Activated CD8-positive, alpha-beta memory T cell treated with anti-CD3 and anti-CD28 coated beads for 48 hours (primary cell): Measurements from ENCODE around the gene PLB1.

Experiments
- DNase-seq, 3 experiments: peaks; one replicate each; pipeline ENCODE4 v3.0.0-alpha.2; 2020; ENCODE audit warnings: low read depth in 2 of 3, low spot score in 2 of 3

The PLB1 gene

GRCh38 chr2:28563869-28564268 lies 68.0 kb downstream of the PLB1 start:
- no peak for DNase-seq

DNA sequence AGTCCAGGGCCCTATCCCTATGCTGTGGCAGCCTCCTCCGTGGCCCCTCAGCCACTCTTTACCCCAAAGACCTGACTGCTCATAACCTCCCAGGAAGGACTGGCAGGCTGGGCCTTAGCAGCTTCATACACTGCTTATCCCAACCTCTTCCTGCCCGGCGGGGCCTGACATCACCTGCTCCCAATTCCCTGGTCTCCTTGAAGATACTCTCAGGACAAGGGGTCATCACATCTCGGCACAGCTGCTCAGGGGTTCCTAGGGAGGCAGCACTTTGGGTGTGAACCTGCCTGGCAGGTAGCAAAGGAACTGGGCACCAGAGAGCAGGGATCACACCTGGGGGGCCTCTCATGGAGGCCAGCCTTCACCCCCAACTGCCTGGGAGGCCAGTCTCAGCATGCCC lies 68.5 kb downstream of the PLB1 start:
- DNase-seq = no peak

DNA sequence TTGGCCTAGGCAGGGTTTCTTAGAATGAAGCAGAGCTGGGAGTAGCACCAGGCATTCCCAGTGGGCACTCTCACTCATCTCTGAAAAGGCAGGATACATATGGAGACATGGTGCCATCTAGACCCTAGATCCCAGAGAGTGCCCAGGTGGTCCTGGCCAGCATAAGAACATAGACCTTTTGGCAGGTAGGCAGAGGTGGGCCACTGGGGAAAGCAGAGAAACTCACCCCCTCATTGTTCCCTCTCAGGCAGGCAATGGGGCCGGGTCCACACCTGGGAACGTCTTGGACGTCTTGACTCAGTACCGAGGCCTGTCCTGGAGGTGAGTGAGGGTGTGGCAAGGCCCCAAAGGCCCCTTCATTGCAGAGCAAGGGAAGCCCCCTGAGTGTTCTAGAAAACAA lies 69.2 kb downstream of the PLB1 start:
- DNase-seq = no peak

DNA sequence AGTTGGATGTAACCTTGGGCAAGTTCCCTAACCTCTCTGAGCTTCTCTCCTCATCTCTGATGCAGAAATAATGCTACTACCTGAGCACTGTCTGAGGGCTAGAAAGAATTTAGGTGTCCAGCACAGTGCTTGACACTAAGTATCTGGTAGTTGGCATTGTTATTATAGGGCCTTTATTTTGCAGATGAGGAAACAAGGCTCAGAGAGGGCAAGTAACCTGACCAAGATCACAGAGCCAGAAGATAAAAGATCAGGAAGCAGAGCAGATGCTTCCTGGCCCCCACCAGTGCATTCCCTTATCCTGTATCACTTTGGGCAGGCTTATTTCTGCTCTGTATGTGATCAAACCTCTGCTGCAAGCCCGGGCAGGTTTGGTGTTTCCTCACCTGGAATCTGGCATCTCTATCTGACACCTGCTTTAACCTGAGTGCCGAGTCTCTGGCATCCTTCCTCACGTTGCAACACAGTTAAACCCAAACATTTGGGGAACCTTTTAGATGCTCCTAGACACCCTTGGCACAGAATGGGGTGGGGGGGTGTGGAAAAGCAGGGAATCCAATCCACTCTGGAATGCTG lies 69.9 kb downstream of the PLB1 start:
- DNase-seq = no peak

- peak; percentile 82 to 91 (median 84) for DNase-seq
Measured at GRCh38 chr2:28566521-28567041, 70.7 kb downstream of the PLB1 start.

GRCh38 chr2:28567061-28567471 lies 71.2 kb downstream of the PLB1 start:
- DNase-seq = no peak

- DNase-seq = no peak
Measured at GRCh38 chr2:28568036-28568435, 72.2 kb downstream of the PLB1 start.

DNA sequence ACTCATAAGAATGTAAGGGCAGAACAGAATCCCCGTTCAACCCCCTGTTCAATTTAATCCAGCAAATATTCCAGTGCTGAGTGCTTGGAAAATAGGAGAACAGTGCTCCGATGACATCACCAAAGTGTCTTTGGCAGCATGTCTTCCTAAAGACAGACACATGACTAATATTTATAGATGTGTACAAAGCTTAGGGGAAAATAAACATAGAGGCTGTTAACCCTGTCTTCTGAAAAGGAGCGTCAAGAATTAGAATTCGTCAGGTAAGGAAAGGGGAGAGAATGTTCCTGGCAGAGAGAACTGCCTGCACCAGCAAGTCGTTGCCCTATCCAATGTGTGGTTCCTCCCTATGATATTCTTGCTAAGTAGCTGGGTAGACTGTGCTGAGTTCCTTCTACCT lies 72.7 kb downstream of the PLB1 start:
- no peak for DNase-seq

DNA sequence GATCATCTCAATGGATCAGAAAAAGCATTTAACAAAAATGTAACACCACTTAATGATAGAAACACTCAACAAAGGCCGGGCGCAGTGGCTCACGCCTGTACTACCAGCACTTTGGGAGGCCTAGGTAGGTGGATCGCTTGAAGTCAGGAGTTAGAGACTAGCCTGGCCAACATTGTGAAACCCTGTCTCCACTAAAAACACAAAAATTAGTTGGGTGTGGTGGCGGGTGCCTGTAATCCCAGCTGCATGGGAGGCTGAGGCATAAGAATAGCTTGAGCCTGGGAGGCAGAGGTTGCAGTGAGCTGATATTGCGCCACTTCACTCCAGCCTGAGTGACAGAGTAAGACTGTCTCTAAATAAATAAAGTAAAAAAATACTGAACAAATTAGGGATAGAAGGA lies 74.6 kb downstream of the PLB1 start:
- no peak for DNase-seq

DNA sequence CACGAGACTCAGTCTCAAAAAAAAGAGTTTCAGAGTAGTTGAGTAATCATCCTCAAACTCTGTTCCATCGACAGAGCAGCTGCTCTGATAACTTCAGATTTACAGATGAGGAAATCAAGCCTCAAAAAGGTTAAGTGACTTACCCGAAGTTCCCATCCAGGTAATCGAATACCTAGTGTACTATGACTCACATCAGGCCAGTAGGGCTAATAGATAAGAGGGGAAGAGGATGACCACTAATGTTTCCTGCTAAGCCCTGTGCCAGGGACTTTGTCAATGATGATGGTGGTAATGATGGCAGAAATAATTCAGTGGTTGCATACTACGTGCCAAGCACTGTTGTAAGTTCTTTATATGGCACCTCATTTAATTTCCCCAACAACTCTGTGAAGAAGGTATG lies 80.9 kb downstream of the PLB1 start:
- no peak for DNase-seq

DNA sequence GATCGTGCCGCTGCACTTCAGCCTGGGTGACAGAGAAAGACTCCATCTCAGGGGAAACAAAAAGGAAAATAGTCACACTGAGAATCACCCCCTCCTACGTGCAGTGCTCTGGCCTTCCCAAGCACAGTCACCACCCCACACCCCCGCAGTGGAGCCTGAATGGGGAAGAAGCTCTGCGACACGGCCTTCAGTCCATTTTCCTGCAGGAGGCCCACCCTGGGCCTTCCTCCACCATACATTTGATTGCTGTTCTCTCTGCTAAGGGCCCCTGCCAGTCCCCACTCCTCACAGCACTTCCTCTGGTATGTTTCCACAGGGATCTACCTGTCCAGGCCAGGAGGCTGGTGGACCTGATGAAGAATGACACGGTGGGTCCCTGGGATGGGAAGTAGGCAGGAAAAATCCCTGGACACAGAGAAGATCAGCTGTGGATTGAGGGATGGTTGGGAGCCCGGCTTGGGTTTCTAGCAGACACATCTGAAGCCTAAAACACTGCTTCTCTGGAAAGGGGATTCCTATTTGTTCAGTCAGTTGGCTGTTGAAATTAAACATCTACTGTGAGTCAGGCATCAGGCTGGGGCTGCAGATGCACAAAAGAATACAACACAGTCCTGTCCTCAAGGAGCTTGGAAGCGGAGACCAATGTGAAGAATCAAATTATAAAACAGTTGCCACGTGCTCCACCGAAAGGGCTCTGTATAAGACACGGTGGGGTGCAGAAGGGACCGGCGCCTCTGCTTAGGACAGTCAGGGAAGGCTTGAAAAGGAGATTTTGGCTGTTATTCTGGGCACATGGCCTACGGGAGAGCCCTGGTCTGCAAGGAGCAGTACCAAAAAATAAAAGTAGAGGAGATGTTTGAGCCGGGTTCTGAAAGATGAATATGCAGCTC lies 82.2 kb downstream of the PLB1 start:
- DNase-seq = no peak

- DNase-seq = no peak
Measured at GRCh38 chr2:28578774-28579173, 82.9 kb downstream of the PLB1 start.

DNA sequence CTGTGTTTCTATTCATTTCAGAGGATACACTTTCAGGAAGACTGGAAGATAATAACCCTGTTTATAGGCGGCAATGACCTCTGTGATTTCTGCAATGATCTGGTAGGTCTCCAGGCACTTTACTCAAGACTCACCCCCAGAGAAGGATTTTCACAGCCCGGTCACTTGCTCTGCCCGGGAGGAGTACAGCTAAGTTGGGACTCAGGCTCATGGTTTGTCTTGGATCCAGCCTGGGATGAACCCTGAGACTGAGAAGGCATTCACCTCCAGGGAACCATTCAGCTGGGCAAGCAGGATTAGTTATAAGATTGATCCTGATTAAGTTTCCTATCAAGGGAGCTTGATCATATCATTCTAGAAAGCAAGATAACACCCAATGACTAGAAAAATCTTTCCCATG lies 83.7 kb downstream of the PLB1 start:
- no peak for DNase-seq

- no peak for DNase-seq
Measured at GRCh38 chr2:28580078-28580477, 84.2 kb downstream of the PLB1 start.

GRCh38 chr2:28581312-28581711 lies 85.5 kb downstream of the PLB1 start:
- DNase-seq = no peak

DNA sequence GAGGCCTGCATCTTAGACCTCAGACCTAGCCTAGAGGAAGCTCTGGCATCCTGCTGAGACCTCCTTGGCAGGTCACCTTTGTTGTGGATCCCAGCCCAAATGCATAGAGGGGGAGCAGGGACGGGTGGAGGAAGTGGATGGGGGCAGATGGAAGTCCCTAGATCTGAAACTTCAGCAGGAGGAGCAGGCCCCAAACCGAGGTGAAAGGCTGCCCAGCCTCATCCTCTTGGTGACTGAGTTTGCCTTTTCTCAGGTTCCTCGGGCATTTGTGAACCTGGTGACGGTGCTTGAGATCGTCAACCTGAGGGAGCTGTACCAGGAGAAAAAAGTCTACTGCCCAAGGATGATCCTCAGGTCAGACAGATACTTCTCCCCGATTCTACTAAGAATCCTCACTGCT lies 86.3 kb downstream of the PLB1 start:
- no peak for DNase-seq

DNA sequence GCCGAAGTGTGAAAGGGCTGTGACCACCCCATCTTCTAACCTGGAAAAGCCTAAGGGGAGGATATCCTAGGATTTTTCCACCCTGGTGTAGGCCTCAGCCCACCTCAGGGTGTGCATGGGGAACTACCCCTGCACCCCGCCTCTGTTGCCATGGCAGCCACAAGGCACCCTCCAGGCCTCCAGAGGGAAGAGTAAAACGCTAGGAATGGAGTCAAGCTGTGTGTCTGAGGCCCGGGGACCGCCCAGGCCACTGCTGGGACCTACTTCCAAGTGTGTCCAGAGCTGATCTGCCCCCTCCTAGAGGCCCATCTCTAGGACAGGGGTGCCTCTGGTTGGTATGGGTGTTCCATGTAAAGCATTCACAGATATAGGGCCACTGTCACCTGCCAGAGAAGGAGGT lies 86.7 kb downstream of the PLB1 start:
- no peak for DNase-seq

DNA sequence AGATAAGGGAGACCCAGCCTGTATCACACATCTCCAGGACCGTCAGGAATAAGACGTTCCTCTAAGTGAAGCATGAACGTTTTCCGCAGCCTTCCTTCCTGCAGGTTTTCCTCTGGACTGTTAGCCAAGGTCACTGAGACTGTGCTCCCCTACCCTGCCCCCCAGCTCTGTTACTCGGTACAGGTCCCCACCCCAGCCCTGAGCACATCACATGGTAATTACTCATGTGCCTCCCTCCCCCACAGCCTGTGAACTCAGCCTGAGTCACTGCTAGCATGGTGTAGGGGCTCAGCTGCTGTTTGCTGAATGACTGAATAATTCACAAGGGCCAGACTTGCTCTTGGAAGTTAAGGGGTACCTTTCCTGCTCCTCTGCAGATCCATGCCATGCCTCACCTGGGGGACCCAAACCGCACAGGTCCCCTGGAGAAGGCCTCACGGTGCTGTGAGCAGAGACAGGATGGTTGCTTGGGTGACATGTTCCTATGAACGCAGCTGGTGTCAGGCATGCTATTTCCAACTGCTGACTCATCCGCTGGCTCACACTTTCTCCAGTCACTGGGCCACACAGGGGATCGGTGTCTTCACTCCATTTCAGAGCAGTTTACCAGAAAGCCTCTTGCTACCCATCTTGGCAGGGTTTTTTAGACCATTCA lies 88.2 kb downstream of the PLB1 start:
- DNase-seq = peak; percentile 49

- DNase-seq = no peak
Measured at GRCh38 chr2:28586867-28587266, 91.0 kb downstream of the PLB1 start.

DNA sequence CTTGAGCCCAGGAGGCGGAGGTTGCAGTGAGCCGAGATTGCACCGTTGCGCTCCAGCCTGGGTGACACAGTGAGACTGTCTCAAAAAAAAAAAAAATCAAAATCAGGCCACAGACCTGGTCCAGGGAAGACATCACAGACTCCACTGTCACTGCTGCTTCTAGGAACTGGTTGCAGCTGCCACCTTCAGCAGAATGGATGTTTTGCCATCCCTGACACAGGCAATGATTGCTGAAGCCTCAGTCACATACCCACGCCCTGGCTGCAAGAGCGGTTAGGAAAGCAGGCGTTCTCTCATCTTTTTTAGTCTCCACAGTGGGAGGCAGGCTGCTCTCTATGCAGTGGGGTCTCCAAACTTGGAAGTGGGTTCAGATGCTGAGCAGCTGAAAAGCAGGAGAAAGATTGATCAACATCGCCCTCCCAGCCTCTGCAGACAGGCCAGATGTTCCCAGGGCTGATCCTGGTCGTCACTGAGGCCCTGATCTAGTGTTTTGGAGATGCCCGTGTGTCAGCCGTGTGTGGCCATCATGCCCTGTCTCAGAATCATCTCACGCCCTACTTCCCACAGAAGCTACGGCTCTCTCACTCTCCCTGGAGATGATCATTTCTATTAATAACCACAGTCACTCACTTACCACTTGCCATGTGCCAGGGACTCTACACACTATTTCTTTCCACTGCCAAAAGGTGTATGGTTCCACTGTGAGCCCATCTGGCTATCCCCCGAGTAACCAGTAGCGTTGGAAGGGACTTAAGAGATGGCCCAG lies 91.8 kb downstream of the PLB1 start:
- no peak for DNase-seq

- no peak for DNase-seq
Measured at GRCh38 chr2:28588292-28588670, 92.4 kb downstream of the PLB1 start.
